IMR-90 (cell line): ENCODE data around the gene ARL9. TPM values are rescaled to one million over a fixed set of nuclear protein-coding genes. Genes with fewer than 3 reads are reported as not detected.

Experiments
- ATAC-seq: fragments of 200-7000 bp; cut with Tn5 transposase; 2 replicates; pipeline ENCODE4 v1.9.1; 2020; ENCODE audit warnings: low read depth, mild to moderate bottlenecking, moderate library complexity
- BruUV-seq: library from RNA; stranded (reverse); fragments of 400-500 nt; replicated peaks from 2 replicates; lab custom pipeline; 2021; lab: Mats Ljungman, UMichigan
- CTCF ChIA-PET: fragments of 300-600 bp; formaldehyde crosslinking; extraction: SDS; loops from one replicate; lab custom pipeline; 2021; ENCODE audit warnings: antibody characterized with exemption; lab: Yijun Ruan, JAX
- POLR2A ChIA-PET: fragments of 300-600 bp; sonication (Branson Sonifier 250); formaldehyde crosslinking; loops from one replicate; lab custom pipeline; 2022; ENCODE audit warnings: antibody characterized with exemption; ENCODE audit not compliant: unreplicated experiment; lab: Charles Lee
- DNase-seq: peaks from one replicate; pipeline ENCODE4 v3.0.0; 2013
- H2AFZ ChIP-seq: replicated peaks from 2 replicates; pipeline ENCODE3; 2013; ENCODE audit warnings: low read length, mild to moderate bottlenecking; ENCODE audit not compliant: poor library complexity
- H2AK5ac ChIP-seq: 2 replicates; pipeline ENCODE4 v1.6.1; 2013; ENCODE audit warnings: low read depth, low read length, inconsistent platforms
- H2AK9ac ChIP-seq: replicated peaks from 2 replicates; pipeline ENCODE3; 2013; ENCODE audit warnings: mild to moderate bottlenecking, low read depth, low read length, moderate library complexity; ENCODE audit not compliant: poor library complexity
- H2BK120ac ChIP-seq: 2 replicates; pipeline ENCODE4 v1.6.1; 2013; ENCODE audit warnings: low read depth, low read length, inconsistent platforms
- H2BK15ac ChIP-seq: 3 replicates; pipeline ENCODE4 v1.6.1; 2013; ENCODE audit warnings: low read depth, low read length, inconsistent platforms
- H2BK20ac ChIP-seq: 2 replicates; pipeline ENCODE4 v1.6.1; 2013; ENCODE audit warnings: low read depth, mild to moderate bottlenecking, inconsistent platforms, low read length, moderate library complexity
- H2BK5ac ChIP-seq: 2 replicates; pipeline ENCODE4 v1.6.1; 2013; ENCODE audit warnings: mild to moderate bottlenecking, low read depth, low read length, inconsistent platforms; ENCODE audit not compliant: poor library complexity, severe bottlenecking
- H3K14ac ChIP-seq: replicated peaks from 2 replicates; pipeline ENCODE4 v1.6.1; 2013; ENCODE audit warnings: low read depth, low read length, inconsistent platforms
- H3K18ac ChIP-seq: 2 replicates; pipeline ENCODE4 v1.6.1; 2013; ENCODE audit warnings: low read depth, low read length, control low read depth
- H3K23ac ChIP-seq: 2 replicates; pipeline ENCODE4 v1.6.1; 2013; ENCODE audit warnings: low read depth, low read length, inconsistent platforms
- H3K27ac ChIP-seq: 2 replicates; pipeline ENCODE4 v1.5.1; 2013; ENCODE audit warnings: mild to moderate bottlenecking, control low read depth, low read length; ENCODE audit not compliant: insufficient read depth
- H3K27me3 ChIP-seq: 2 replicates; pipeline ENCODE4 v1.6.1; 2013; ENCODE audit warnings: low read length; ENCODE audit not compliant: control insufficient read depth, insufficient read depth
- H3K36me3 ChIP-seq: 2 replicates; pipeline ENCODE4 v1.6.1; 2013; ENCODE audit warnings: low read length, mixed read lengths; ENCODE audit not compliant: control insufficient read depth, insufficient read depth
- H3K4ac ChIP-seq: 2 replicates; pipeline ENCODE4 v1.6.1; 2013; ENCODE audit warnings: low read depth, low read length, inconsistent platforms
- H3K4me1 ChIP-seq: 2 replicates; pipeline ENCODE4 v1.6.1; 2013; ENCODE audit warnings: low read length, mixed read lengths; ENCODE audit not compliant: control insufficient read depth, insufficient read depth
- H3K4me2 ChIP-seq: 2 replicates; pipeline ENCODE4 v1.6.1; 2013; ENCODE audit warnings: low read depth, mild to moderate bottlenecking, control low read depth, low read length, moderate library complexity
- H3K4me3 ChIP-seq: 2 replicates; pipeline ENCODE4 v1.5.1; 2013; ENCODE audit warnings: low read depth, mild to moderate bottlenecking, control low read depth, low read length, moderate library complexity; ENCODE audit not compliant: insufficient read depth
- H3K56ac ChIP-seq: 2 replicates; pipeline ENCODE4 v1.6.1; 2013; ENCODE audit warnings: low read length, inconsistent platforms; ENCODE audit not compliant: insufficient read depth; ENCODE audit errors: extremely low read depth
- H3K79me1 ChIP-seq, 2 experiments: 2 replicates each; pipeline ENCODE4 v1.6.1; 2013; ENCODE audit warnings: low read length in 2 of 2, inconsistent platforms in 1 of 2, low read depth in 1 of 2
- H3K9ac ChIP-seq: 2 replicates; pipeline ENCODE4 v1.6.1; 2013; ENCODE audit warnings: low read depth, low read length, control low read depth
- H3K9me1 ChIP-seq: 2 replicates; pipeline ENCODE4 v1.6.1; 2013; ENCODE audit warnings: low read length, inconsistent platforms; ENCODE audit not compliant: insufficient read depth
- H3K9me3 ChIP-seq: 2 replicates; pipeline ENCODE4 v1.6.1; 2013; ENCODE audit warnings: low read length; ENCODE audit not compliant: control insufficient read depth, insufficient read depth
- H4K20me1 ChIP-seq: 2 replicates; pipeline ENCODE4 v1.6.1; 2013; ENCODE audit warnings: low read length, inconsistent platforms; ENCODE audit not compliant: insufficient read depth
- H4K5ac ChIP-seq: 2 replicates; pipeline ENCODE4 v1.6.1; 2013; ENCODE audit warnings: mild to moderate bottlenecking, low read depth, low read length, control low read depth
- H4K8ac ChIP-seq, 2 experiments: 2 replicates each; pipeline ENCODE4 v1.6.1; 2013; ENCODE audit warnings: low read depth in 2 of 2, low read length in 2 of 2, control low read depth in 1 of 2, inconsistent platforms in 1 of 2
- H4K91ac ChIP-seq: 2 replicates; pipeline ENCODE4 v1.6.1; 2013; ENCODE audit warnings: low read depth, low read length, inconsistent platforms; ENCODE audit not compliant: insufficient read depth
- MAZ ChIP-seq: IDR thresholded peaks from 2 replicates; pipeline ENCODE4 v1.6.1; 2012; ENCODE audit warnings: low read depth, mild to moderate bottlenecking, low read length, improper control_type of control experiment, moderate library complexity, borderline replicate concordance
- NFE2L2 ChIP-seq: fragments of 150-350 bp; IDR thresholded peaks from 2 replicates; pipeline ENCODE4 v1.6.1; 2016; ENCODE audit warnings: low read depth, mild to moderate bottlenecking, low read length
- POLR2A ChIP-seq: IDR thresholded peaks from 2 replicates; pipeline ENCODE4 v1.6.1; 2012; ENCODE audit warnings: mild to moderate bottlenecking, low read depth, low read length
- RAD21 ChIP-seq: IDR thresholded peaks from 2 replicates; pipeline ENCODE4 v1.6.1; 2012; ENCODE audit warnings: low read length, improper control_type of control experiment
- dilution Hi-C: fragments of 300-500 bp; cut with HindIII; formaldehyde crosslinking; loops from one replicate; pipeline ENCODE4 v1.14.3; 2018; ENCODE audit warnings: low sequenced_read_pairs; ENCODE audit not compliant: unreplicated experiment
- in situ Hi-C: fragments of 300-500 bp; cut with MboI; formaldehyde crosslinking; loops from 3 replicates; pipeline ENCODE4 v1.14.3; 2019; ENCODE audit warnings: low sequenced_read_pairs, inconsistent platforms, mixed read lengths
- intact Hi-C: fragments of 100-400 bp; cut with micrococcal nuclease; formaldehyde crosslinking; loops from 2 replicates; pipeline ENCODE4 v1.10.0; 2022
- polyA plus RNA-seq, 3 experiments: library from polyadenylated mRNA; depleted of rRNA; stranded (reverse); fragments of >200 nt; gene quantifications; 2 replicates each; pipeline ENCODE4 v1.2.3, GENCODE V29; 2012; ENCODE audit warnings: low replicate concordance in 1 of 3
- total RNA-seq: library from RNA; depleted of rRNA; stranded (reverse); fragments of >200 nt; gene quantifications from 2 replicates; pipeline ENCODE4 v1.2.3, GENCODE V29; 2012
- TF ChIP-seq, protein P1 (sequence below): fragments of 150-350 bp; IDR thresholded peaks from 2 replicates; pipeline ENCODE4 v1.6.1; 2017; ENCODE audit warnings: mild to moderate bottlenecking, antibody characterized with exemption, low read length, low read depth
- TF ChIP-seq, protein P2 (sequence below): fragments of 150-350 bp; IDR thresholded peaks from 2 replicates; pipeline ENCODE4 v1.6.1; 2016; ENCODE audit warnings: low read depth, mild to moderate bottlenecking, low read length, moderate library complexity, borderline replicate concordance

ARL9 gene
- total and polyA plus RNA-seq, 2 of the 4 experiments (the other 2 are of a cell fraction) = 0.18 to 0.51 TPM

DNA sequence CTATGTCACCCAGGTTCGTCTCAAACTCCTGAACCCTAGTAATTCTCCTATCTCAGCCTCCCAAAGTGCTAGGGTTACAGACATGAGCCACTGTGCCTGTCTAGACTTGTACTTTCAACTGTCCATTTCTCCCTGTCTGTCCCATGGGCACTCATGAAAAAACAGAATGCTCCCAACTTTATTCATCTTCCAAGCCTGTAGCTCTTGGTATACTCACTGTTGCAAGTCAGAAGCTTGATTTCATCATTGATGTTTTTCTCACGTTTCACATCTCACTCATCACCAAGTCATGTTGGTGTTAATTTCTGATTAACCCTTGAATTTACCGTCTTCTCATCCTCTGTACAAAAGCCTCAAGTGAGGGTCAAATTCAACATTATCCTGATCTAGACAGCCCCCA is 45.5 kb upstream of the ARL9 start (continued):
- TF ChIP-seq, protein P1, sequence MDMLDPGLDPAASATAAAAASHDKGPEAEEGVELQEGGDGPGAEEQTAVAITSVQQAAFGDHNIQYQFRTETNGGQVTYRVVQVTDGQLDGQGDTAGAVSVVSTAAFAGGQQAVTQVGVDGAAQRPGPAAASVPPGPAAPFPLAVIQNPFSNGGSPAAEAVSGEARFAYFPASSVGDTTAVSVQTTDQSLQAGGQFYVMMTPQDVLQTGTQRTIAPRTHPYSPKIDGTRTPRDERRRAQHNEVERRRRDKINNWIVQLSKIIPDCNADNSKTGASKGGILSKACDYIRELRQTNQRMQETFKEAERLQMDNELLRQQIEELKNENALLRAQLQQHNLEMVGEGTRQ = no peak
- TF ChIP-seq POLR2A = no peak
- TF ChIP-seq MAZ = no peak
- TF ChIP-seq, protein P2, sequence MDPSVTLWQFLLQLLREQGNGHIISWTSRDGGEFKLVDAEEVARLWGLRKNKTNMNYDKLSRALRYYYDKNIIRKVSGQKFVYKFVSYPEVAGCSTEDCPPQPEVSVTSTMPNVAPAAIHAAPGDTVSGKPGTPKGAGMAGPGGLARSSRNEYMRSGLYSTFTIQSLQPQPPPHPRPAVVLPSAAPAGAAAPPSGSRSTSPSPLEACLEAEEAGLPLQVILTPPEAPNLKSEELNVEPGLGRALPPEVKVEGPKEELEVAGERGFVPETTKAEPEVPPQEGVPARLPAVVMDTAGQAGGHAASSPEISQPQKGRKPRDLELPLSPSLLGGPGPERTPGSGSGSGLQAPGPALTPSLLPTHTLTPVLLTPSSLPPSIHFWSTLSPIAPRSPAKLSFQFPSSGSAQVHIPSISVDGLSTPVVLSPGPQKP = no peak

DNA sequence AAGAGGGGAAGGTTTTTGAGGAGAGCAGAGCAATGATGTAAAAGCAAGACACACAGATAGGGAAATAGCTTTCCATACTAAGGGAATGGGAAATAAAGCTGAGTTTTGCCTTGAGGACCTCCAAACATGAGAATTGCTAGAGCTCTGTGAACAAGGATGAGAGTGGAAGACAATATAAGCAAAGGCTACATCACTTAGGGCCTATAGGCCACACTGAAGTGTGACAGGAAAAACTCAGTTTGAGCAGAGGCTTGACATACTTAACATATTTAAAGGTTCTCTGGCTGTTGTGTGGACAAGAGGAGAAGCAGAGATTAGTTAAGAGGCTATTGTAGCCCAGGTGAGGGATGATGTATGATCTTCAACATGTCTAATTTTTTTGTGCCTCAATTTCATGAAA is 43.4 kb upstream of the ARL9 start:
- ChIA-PET CTCF (no interaction called here), POLR2A (interaction anchor here (0.6 kb wide), 1 partner anchor 38 kb away, joined by 3 read pairs; no protein-coding TSS in a partner anchor)
- no peak for DNase-seq
- H3K56ac ChIP-seq = no peak overlapping the region
- no peak overlapping the region for H3K14ac ChIP-seq
- H3K4me3 ChIP-seq = no peak overlapping the region
- no peak overlapping the region for H2BK120ac ChIP-seq
- no peak overlapping the region for H3K4me2 ChIP-seq
- H3K27me3 ChIP-seq = no peaks in the 10 kb centered on the region
- H3K9ac ChIP-seq = no peak overlapping the region
- peaks cover 6% of the 10 kb centered on the region for H3K4me1 ChIP-seq
- no peak overlapping the region for H4K8ac ChIP-seq
- H3K27ac ChIP-seq = no peak overlapping the region
- no peak overlapping the region for H2BK15ac ChIP-seq
- H2AFZ ChIP-seq = no peak overlapping the region
- H3K9me1 ChIP-seq = peaks cover 10% of the 10 kb centered on the region; the same call in 1 of the 2 replicates
- H4K91ac ChIP-seq = no peak overlapping the region
- BruUV-seq = no TSS peak
- H2BK5ac ChIP-seq = no peak overlapping the region
- H3K79me1 ChIP-seq = peaks cover 28 to 50% of the 10 kb centered on the region in 2 experiments; a peak in 3 of 4 replicates
- in situ Hi-C loops = no loop called here
- no peak overlapping the region for H3K4ac ChIP-seq
- H4K5ac ChIP-seq = no peak overlapping the region
- intact Hi-C loops = no loop called here
- H3K18ac ChIP-seq = no peak overlapping the region
- 0 out of 2 replicates have a peak, but pooled peaks cover 3% of the 10 kb centered on the region for H4K20me1 ChIP-seq
- H3K9me3 ChIP-seq = no peaks in the 10 kb centered on the region
- H2AK5ac ChIP-seq = no peak overlapping the region
- peaks cover 16% of the 10 kb centered on the region for H3K36me3 ChIP-seq
- H2BK20ac ChIP-seq = no peak overlapping the region
- no peak overlapping the region for H3K23ac ChIP-seq
- H2AK9ac ChIP-seq = no peak overlapping the region
- TF ChIP-seq, protein P1 = no peak
- TF ChIP-seq MAZ (no peak), POLR2A (no peak), NFE2L2 (no peak), RAD21 (no peak)
- dilution Hi-C loops = no loop called here
- ATAC-seq = no peak
